Choroid plexus epithelial cell (primary cell): Measurements from ENCODE around the gene SLC6A6.

ENCODE experiments used
- DNase-seq: peaks from one replicate; pipeline ENCODE4 v3.0.0-alpha.2; 2010; ENCODE audit warnings: low read depth
- H3K4me3 ChIP-seq: 2 replicates; pipeline ENCODE4 v1.5.1; 2011; ENCODE audit warnings: low read depth, mild to moderate bottlenecking, control low read depth, low read length, moderate library complexity
- TF ChIP-seq, protein P1 (sequence below): conservative IDR thresholded peaks from 2 replicates; pipeline ENCODE4 v1.5.1; 2011; ENCODE audit warnings: low read depth, mild to moderate bottlenecking, control low read depth, inconsistent platforms, low read length, moderate library complexity

The SLC6A6 gene

GRCh38 chr3:14507757-14508504 lies 105.5 kb downstream of the SLC6A6 start:
- no peak for DNase-seq
- no peak overlapping the region for H3K4me3 ChIP-seq
- TF ChIP-seq, protein P1, sequence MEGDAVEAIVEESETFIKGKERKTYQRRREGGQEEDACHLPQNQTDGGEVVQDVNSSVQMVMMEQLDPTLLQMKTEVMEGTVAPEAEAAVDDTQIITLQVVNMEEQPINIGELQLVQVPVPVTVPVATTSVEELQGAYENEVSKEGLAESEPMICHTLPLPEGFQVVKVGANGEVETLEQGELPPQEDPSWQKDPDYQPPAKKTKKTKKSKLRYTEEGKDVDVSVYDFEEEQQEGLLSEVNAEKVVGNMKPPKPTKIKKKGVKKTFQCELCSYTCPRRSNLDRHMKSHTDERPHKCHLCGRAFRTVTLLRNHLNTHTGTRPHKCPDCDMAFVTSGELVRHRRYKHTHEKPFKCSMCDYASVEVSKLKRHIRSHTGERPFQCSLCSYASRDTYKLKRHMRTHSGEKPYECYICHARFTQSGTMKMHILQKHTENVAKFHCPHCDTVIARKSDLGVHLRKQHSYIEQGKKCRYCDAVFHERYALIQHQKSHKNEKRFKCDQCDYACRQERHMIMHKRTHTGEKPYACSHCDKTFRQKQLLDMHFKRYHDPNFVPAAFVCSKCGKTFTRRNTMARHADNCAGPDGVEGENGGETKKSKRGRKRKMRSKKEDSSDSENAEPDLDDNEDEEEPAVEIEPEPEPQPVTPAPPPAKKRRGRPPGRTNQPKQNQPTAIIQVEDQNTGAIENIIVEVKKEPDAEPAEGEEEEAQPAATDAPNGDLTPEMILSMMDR = no peak

DNA sequence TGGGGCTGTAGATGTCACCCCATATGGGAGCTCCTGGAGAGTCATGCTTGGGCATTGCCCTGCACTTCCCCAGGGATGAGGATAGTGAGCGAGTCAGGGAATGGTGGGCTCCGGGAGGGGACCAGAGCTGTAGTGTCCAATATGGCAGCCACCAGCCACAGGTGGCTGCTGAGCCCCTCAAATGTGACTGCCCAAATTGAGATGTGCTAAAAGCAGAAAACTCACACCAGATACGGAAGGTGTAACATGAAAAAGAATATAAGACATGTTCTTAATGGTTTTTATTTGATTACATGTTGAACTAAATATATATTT lies 106.1 kb downstream of the SLC6A6 start:
- DNase-seq = no peak
- TF ChIP-seq, protein P1 = no peak
- H3K4me3 ChIP-seq = no peak overlapping the region

- TF ChIP-seq, protein P1 = peak; percentile 84
- peak; percentile 29 for DNase-seq
- no peak overlapping the region for H3K4me3 ChIP-seq
Measured at GRCh38 chr3:14508966-14509795, 106.8 kb downstream of the SLC6A6 start.

GRCh38 chr3:14509796-14510100 lies 107.3 kb downstream of the SLC6A6 start:
- H3K4me3 ChIP-seq = no peak overlapping the region
- no peak for DNase-seq
- TF ChIP-seq, protein P1 = no peak

- H3K4me3 ChIP-seq = no peak overlapping the region
- TF ChIP-seq, protein P1 = no peak
- no peak for DNase-seq
Measured at GRCh38 chr3:14510838-14511622, 108.6 kb downstream of the SLC6A6 start.

GRCh38 chr3:14511623-14512280 lies 109.3 kb downstream of the SLC6A6 start:
- TF ChIP-seq, protein P1 = no peak
- H3K4me3 ChIP-seq = no peak overlapping the region
- no peak for DNase-seq
